Measurements from ENCODE around the gene KCTD7.
"Not testable (repeated sequence)": the region's sequence is repeated elsewhere in the genome, so short reads cannot be mapped to it uniquely, and the experiment has no call there.

KCTD7 gene

GRCh38 chr7:66642932-66643331, 14.3 kb downstream of the KCTD7 start:
- Histone ChIP-seq H3K36me3 (peaks cover 48% of the 10 kb centered on the region), H3K27me3 (ENCODE audit: insufficient read depth, low read depth, severe bottlenecking) (no peaks in the 10 kb centered on the region), H3K27ac (no peak overlapping the region), H3K4me3 (ENCODE audit: low read depth, low read length) (no peak overlapping the region), H3K9me3 (ENCODE audit: severe bottlenecking) (no peaks in the 10 kb centered on the region)
- TF ChIP-seq CTCF (IDR thresholded peaks at IDR 0.05; ENCODE audit: low read depth, low read length), result no peak
- no peak for DNase-seq

- DNase-seq, result no peak
- no peaks in the 10 kb centered on the region for H3K9me3 ChIP-seq (ENCODE audit: severe bottlenecking)
- H3K36me3 ChIP-seq, result peaks cover 44% of the 10 kb centered on the region
- H3K4me3 ChIP-seq (ENCODE audit: low read depth, low read length), result no peak overlapping the region
- no peaks in the 10 kb centered on the region for H3K27me3 ChIP-seq (ENCODE audit: insufficient read depth, low read depth, severe bottlenecking)
- H3K27ac ChIP-seq, result no peak overlapping the region
- TF ChIP-seq CTCF (IDR thresholded peaks at IDR 0.05; ENCODE audit: low read depth, low read length), result no peak
These were observed 14.7 kb downstream of the KCTD7 start for GRCh38 chr7:66643395-66643794.

GRCh38 chr7:66651026-66651425, 22.3 kb downstream of the KCTD7 start:
- H3K27ac ChIP-seq, result not testable (repeated sequence)

GRCh38 chr7:66653719-66654274, 25.1 kb downstream of the KCTD7 start:
- Histone ChIP-seq H3K4me3 (ENCODE audit: low read depth, low read length) (peak overlapping the region; percentile 82), H3K27ac (peak overlapping the region; percentile 95)
- H3K36me3 ChIP-seq; DNase-seq; H3K27me3 ChIP-seq (ENCODE audit: insufficient read depth, low read depth, severe bottlenecking); H3K9me3 ChIP-seq (ENCODE audit: severe bottlenecking): not testable (repeated sequence)
- 0 out of 2 replicates have a peak, but pooled peaks have one; percentile 23 for TF ChIP-seq CTCF (IDR thresholded peaks at IDR 0.05; ENCODE audit: low read depth, low read length)

More at GRCh38 chr7:66651026-66651425, 22.3 kb downstream of the KCTD7 start:
- not testable (repeated sequence) for H3K36me3 ChIP-seq; H3K27me3 ChIP-seq (ENCODE audit: insufficient read depth, low read depth, severe bottlenecking); DNase-seq; H3K4me3 ChIP-seq (ENCODE audit: low read depth, low read length); H3K9me3 ChIP-seq (ENCODE audit: severe bottlenecking)

- H3K4me3 ChIP-seq (ENCODE audit: low read depth, low read length), result peak overlapping the region; percentile 82
- peaks cover 8% of the 10 kb centered on the region for H3K36me3 ChIP-seq
- no peak for TF ChIP-seq CTCF (IDR thresholded peaks at IDR 0.05; ENCODE audit: low read depth, low read length)
- peak overlapping the region; percentile 95 for H3K27ac ChIP-seq
- no peaks in the 10 kb centered on the region for H3K27me3 ChIP-seq (ENCODE audit: insufficient read depth, low read depth, severe bottlenecking)
- no peaks in the 10 kb centered on the region for H3K9me3 ChIP-seq (ENCODE audit: severe bottlenecking)
- DNase-seq, result peak; percentile 98
These were observed 25.8 kb downstream of the KCTD7 start for GRCh38 chr7:66654275-66655112.

GRCh38 chr7:66655113-66655806, 26.6 kb downstream of the KCTD7 start:
- peak overlapping the region; percentile 95 for H3K27ac ChIP-seq
- DNase-seq; H3K36me3 ChIP-seq; H3K9me3 ChIP-seq (ENCODE audit: severe bottlenecking); H3K27me3 ChIP-seq (ENCODE audit: insufficient read depth, low read depth, severe bottlenecking): not testable (repeated sequence)
- H3K4me3 ChIP-seq (ENCODE audit: low read depth, low read length), result peak overlapping the region; percentile 82

- H3K9me3 ChIP-seq (ENCODE audit: severe bottlenecking); H3K27me3 ChIP-seq (ENCODE audit: insufficient read depth, low read depth, severe bottlenecking); H3K4me3 ChIP-seq (ENCODE audit: low read depth, low read length); H3K36me3 ChIP-seq; H3K27ac ChIP-seq; DNase-seq: not testable (repeated sequence)
These were observed 27.3 kb downstream of the KCTD7 start for GRCh38 chr7:66655826-66656485.
